ENCODE measurements around the gene IL23R. TPM values are rescaled to one million over a fixed set of nuclear protein-coding genes. Genes with fewer than 3 reads are reported as not detected.
"Not testable (repeated sequence)": the region's sequence is repeated elsewhere in the genome, so short reads cannot be mapped to it uniquely, and the experiment has no call there.

The IL23R gene
- total and polyA plus RNA-seq, 12 donors = 0.03 to 9.5 (median 1.9) TPM

GRCh38 chr1:67138813-67139499 lies 27.3 kb upstream of the IL23R start:
- H3K36me3 ChIP-seq (replicated peaks in 1 of 2) = no peaks in the 10 kb centered on the region
- no peaks in the 10 kb centered on the region for H3K9me3 ChIP-seq (replicated peaks in 1 of 3)
- H3K27me3 ChIP-seq = no peaks in the 10 kb centered on the region
- peaks cover 12 to 13% of the 10 kb centered on the region in 2 donors for H3K4me1 ChIP-seq (replicated peaks in 1 of 2)
- DNase-seq = no peak
- intact Hi-C loops (cut with DNase I) = no loop called here
- no peak overlapping the region for H3K27ac ChIP-seq
- TF ChIP-seq POLR2A (IDR thresholded peaks at IDR 0.05) (no peak), CTCF (IDR thresholded peaks at IDR 0.05) (no peak)
- whole genome bisulfite sequencing, 4 donors = 90 to 94% (median 92%) methylated on average over 3 of the region's 3 CpGs
- no peak overlapping the region for H3K4me3 ChIP-seq

GRCh38 chr1:67140460-67140859 lies 25.8 kb upstream of the IL23R start:
- no peak for TF ChIP-seq CTCF (IDR thresholded peaks at IDR 0.05)
- no peak for TF ChIP-seq POLR2A (IDR thresholded peaks at IDR 0.05)
- intact Hi-C loops (cut with DNase I) = loop anchor here in 1 of 2 donors (10.0 kb wide), 3 partner anchors 86 to 376 kb away; partner anchors contain the start of gene SLC35D1
- no peak for DNase-seq
- no peaks in the 10 kb centered on the region for H3K27me3 ChIP-seq
- WGBS, 4 donors = 85 to 93% (median 88%) methylated on average over 2 of the region's 2 CpGs
- no peaks in the 10 kb centered on the region for H3K9me3 ChIP-seq (replicated peaks in 1 of 3)
- H3K27ac ChIP-seq = no peak overlapping the region
- H3K36me3 ChIP-seq (replicated peaks in 1 of 2) = no peaks in the 10 kb centered on the region
- no peak overlapping the region for H3K4me3 ChIP-seq
- peaks cover 4 to 6% of the 10 kb centered on the region in 2 donors for H3K4me1 ChIP-seq (replicated peaks in 1 of 2)

- intact Hi-C loops (cut with DNase I) = loop anchor here in 1 of 2 donors (10.0 kb wide), 3 partner anchors 87 to 377 kb away; partner anchors contain the start of gene SLC35D1
- not testable (repeated sequence) for DNase-seq; H3K4me3 ChIP-seq; H3K4me1 ChIP-seq (replicated peaks in 1 of 2); H3K9me3 ChIP-seq (replicated peaks in 1 of 3); H3K27ac ChIP-seq; H3K36me3 ChIP-seq (replicated peaks in 1 of 2); H3K27me3 ChIP-seq
- WGBS, 4 donors = 22 to 46% (median 34%) methylated on average over 3 of the region's 3 CpGs
Measured at GRCh38 chr1:67141832-67142231, 24.4 kb upstream of the IL23R start.

GRCh38 chr1:67142931-67143330 lies 23.3 kb upstream of the IL23R start:
- TF ChIP-seq CTCF (IDR thresholded peaks at IDR 0.05) = no peak
- no peak for TF ChIP-seq POLR2A (IDR thresholded peaks at IDR 0.05)
- WGBS, 4 donors = 68 to 74% (median 70%) methylated on average over 3 of the region's 3 CpGs
- intact Hi-C loops (cut with DNase I) = loop anchor here in 1 of 2 donors (10.0 kb wide), 3 partner anchors 88 to 378 kb away; partner anchors contain the start of gene SLC35D1
- Histone ChIP-seq H3K4me1 (replicated peaks in 1 of 2) (peaks cover 4 to 5% of the 10 kb centered on the region in 2 donors), H3K27me3 (no peaks in the 10 kb centered on the region), H3K36me3 (replicated peaks in 1 of 2) (no peaks in the 10 kb centered on the region), H3K4me3 (no peak overlapping the region), H3K27ac (no peak overlapping the region), H3K9me3 (replicated peaks in 1 of 3) (no peaks in the 10 kb centered on the region)
- DNase-seq = no peak

GRCh38 chr1:67143966-67144365 lies 22.3 kb upstream of the IL23R start:
- DNase-seq = no peak
- TF ChIP-seq CTCF (IDR thresholded peaks at IDR 0.05) = no peak
- TF ChIP-seq POLR2A (IDR thresholded peaks at IDR 0.05) = no peak
- Histone ChIP-seq H3K36me3 (replicated peaks in 1 of 2) (no peaks in the 10 kb centered on the region), H3K9me3 (replicated peaks in 1 of 3) (no peaks in the 10 kb centered on the region), H3K27ac (no peak overlapping the region), H3K4me3 (no peak overlapping the region), H3K27me3 (no peaks in the 10 kb centered on the region), H3K4me1 (replicated peaks in 1 of 2) (peaks cover 4 to 6% of the 10 kb centered on the region in 2 donors)
- intact Hi-C loops (cut with DNase I) = loop anchor here in 1 of 2 donors (10.0 kb wide), 3 partner anchors 89 to 379 kb away; partner anchors contain the start of gene SLC35D1
- 89 to 92% (median 91%) methylated on average over 3 of the region's 3 CpGs for WGBS, 4 donors

Data from adrenal gland (tissue), 12 donors.